ENCODE data around the gene DTX2. TPM values are rescaled to one million over a fixed set of nuclear protein-coding genes. Genes with fewer than 3 reads are reported as not detected.
"Not testable (repeated sequence)": the region's sequence is repeated elsewhere in the genome, so short reads cannot be mapped to it uniquely, and the experiment has no call there.

Gene DTX2
- total RNA-seq, 1 donor, result 6.4 TPM

DNA sequence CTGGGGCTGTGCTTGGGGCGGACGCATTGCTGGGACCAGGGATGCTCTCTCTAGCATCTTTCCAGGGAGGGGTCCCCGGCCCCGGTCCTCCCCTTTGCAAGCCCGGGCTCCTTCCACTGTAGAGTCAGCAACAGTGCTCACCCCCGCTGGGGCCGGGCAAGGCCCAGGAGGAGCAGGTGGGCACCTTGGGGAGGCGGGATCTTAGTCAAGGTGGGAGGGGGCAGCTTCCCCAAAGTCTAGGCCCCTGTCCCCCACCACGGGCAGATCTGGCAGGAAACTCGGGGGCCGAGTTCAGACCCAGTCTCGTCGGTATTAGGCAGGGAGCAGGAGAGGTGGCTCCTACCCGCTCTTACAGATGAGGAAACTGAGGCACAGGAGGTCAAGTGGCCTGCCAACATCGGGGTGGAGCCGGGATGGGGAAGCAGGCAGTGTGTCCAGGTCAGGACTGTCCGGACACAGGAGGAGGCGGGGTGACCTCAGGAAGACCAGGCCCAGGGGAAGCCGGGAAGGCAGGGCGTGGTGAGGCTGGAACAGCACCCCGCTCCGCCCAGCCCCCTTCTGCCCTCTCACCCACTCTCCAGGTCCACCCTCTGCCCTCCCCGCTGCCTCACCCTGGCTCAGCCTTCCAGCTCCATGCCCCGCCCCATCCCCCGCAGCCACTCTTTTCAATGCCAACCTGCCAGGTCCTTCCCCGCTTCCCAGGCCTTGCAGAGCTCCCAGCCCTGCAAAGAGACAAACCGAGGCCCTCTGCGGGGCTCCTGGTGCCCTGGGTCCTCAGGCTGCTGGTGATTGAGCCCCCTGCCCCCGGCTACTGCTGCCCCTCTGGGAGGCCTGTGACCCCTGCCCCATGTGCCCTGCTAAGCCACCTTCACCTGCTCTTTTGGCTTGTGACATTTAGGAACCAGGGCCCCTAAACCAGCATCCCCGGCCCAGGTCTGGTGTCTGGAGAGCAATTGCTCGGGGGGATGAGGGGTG, 50.7 kb downstream of the DTX2 start:
- H3K4me3 ChIP-seq (ENCODE audit: low read length); H3K4me1 ChIP-seq (ENCODE audit: insufficient read depth, low read length); H3K27me3 ChIP-seq (ENCODE audit: insufficient read depth, low read length); H3K9me3 ChIP-seq (ENCODE audit: low read depth, low read length): not testable (repeated sequence)

DNA sequence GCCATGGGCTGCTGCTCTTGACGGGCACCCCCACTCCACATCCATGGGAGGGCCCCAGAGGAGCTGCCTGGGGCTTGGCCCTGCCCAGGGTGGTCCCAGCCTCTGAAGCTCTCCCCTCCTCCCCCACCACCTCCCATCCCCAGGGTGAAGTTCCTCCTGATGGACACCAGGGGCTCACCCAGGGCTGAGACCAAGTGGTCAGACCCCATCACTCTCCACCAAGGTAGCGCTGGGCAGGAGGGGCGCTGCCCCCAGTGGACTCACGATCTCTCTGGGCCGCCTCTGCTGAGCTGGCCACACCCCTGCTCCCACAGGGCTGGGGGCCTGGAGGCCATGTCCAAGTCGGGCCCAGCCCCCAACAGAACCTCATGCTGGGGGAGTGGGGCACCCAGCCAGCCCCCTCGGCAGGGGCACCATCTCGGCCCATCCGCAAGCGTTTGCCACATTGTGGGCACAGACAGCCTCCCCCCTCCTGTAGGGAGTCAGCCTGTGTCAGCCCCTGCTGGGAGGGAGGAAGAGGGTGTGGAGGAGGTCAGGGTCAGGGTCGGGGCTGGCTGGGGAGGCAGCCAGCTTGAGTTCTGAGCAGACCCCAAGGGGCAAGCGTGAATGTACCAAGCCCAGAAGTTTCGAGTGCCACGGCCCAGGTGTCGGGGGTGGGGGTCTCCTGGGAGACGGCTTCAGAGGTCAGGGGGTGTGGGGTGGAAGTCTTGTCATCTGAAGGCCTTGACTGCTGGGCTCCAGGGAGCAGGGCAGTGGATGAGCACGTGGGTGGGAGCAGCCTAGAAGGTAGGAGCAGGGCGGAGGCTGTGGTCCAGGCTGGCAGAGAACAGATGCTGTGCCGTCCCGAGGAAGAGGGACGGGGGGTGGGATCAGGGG, 51.7 kb downstream of the DTX2 start:
- H3K4me1 ChIP-seq (ENCODE audit: insufficient read depth, low read length), result no peaks in the 10 kb centered on the region
- no peaks in the 10 kb centered on the region for H3K27me3 ChIP-seq (ENCODE audit: insufficient read depth, low read length)
- no peak overlapping the region for H3K4me3 ChIP-seq (ENCODE audit: low read length)
- no peaks in the 10 kb centered on the region for H3K9me3 ChIP-seq (ENCODE audit: low read depth, low read length)

DNA sequence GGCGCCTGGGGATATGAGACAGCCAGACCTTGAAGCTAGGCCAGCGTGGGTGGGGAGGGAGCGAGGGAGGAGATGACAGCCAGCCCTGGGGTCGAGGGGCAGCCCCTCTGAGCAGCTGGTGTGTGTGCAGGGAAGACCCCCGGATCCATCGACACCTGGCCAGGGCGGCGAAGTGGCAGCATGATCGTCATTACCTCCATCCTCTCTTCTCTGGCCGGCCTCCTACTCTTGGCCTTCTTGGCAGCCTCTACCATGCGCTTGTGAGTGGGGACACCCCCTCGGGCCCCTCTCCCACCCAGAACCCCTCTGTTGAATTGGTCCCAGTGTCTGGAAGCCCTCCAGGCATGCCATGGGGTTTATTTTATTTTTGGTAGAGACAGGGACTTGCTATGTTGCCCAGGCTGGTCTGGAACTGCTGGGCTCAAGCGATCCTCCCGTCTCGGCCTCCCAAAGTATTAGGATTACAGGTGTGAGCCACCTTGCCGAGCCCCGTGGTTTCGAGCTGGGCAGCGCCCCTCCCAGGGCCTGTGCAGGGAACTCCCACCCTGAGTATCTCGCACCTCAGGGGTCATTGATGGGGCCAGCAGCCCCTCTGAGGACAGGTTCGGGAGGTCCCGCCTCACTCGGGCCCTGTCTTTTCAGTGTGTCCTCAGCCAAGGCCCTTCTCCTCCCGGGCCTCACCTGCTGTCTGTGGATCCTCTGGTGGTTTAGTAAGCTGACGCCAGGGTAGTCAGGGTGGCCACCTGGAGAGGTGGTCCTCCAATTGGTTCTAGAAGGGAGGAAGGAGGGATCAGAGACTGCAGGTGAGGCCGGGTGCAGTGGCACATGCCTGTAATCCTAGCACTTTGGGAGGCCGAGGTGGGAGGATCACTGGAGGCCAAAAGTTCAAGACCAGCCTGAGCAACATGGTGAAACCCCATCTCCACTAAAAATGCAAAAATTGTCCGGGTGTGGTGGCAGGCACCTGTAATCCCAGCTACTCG, 52.6 kb downstream of the DTX2 start:
- Histone ChIP-seq H3K9me3 (ENCODE audit: low read depth, low read length) (no peaks in the 10 kb centered on the region), H3K4me1 (ENCODE audit: insufficient read depth, low read length) (no peaks in the 10 kb centered on the region), H3K4me3 (ENCODE audit: low read length) (no peak overlapping the region), H3K27me3 (ENCODE audit: insufficient read depth, low read length) (no peaks in the 10 kb centered on the region)

DNA sequence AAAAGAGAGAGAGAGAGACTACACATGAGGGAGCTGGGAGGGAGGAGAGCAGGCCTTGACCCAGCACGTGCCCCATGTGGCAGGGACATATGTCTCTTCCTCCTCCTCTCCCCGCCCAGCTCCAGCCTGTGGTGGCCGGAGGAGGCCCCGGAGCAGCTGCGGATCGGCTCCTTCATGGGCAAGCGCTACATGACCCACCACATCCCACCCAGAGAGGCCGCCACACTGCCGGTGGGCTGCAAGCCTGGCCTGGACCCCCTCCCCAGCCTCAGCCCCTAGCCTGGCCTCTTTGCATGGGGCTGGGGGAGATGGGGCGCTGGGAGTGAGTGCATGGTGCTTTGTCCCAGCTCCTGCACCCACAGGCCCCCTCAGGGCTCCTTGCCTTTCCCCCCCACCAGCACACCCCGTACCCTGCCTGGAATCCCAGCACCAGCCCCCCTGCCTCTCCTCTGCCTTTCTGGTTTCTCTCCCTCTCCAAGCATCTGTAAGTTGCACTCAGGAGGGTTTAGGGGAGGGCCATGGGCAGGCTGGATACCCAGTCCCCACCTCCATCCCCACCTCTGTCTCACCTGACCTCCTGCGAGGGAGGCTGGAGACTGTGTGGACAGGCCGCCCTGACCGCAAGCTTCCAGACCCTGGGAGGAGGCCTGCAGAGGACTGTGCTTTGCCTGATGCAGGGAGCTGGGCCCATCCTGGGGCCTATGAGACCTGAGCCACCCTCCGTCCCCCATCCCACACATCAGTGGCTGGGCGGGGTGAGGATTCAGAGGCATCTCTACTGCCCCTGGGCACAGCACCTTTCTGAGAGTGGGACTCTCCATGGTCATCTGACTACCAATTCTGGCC, 53.6 kb downstream of the DTX2 start:
- Histone ChIP-seq H3K4me1 (ENCODE audit: insufficient read depth, low read length) (no peaks in the 10 kb centered on the region), H3K27me3 (ENCODE audit: insufficient read depth, low read length) (no peaks in the 10 kb centered on the region), H3K9me3 (ENCODE audit: low read depth, low read length) (no peaks in the 10 kb centered on the region), H3K4me3 (ENCODE audit: low read length) (no peak overlapping the region)

DNA sequence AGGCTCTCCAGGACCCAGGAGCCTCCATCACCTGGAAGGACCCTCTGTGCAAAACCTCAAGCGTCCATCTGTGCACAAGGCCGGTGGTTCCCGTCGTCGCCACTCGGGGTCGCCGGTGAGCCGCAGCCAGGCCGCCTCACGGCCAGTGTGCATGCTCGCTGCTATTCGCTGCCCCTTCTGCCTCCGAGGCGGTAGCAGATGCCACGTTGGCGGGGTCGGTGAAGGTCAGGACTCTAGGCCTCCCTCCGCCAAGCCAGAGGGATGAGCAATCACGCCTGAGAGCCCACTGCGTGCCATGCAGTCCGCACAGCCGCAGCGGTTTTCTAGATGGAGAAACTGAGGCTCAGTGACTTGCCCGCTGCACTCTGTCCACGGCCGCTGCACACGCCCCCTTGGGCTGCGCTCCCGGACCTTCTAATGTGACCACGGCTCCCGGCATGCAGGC, 54.5 kb downstream of the DTX2 start:
- H3K4me1 ChIP-seq (ENCODE audit: insufficient read depth, low read length), result no peaks in the 10 kb centered on the region
- H3K9me3 ChIP-seq (ENCODE audit: low read depth, low read length), result no peaks in the 10 kb centered on the region
- H3K4me3 ChIP-seq (ENCODE audit: low read length), result no peak overlapping the region
- H3K27me3 ChIP-seq (ENCODE audit: insufficient read depth, low read length), result no peaks in the 10 kb centered on the region

DNA sequence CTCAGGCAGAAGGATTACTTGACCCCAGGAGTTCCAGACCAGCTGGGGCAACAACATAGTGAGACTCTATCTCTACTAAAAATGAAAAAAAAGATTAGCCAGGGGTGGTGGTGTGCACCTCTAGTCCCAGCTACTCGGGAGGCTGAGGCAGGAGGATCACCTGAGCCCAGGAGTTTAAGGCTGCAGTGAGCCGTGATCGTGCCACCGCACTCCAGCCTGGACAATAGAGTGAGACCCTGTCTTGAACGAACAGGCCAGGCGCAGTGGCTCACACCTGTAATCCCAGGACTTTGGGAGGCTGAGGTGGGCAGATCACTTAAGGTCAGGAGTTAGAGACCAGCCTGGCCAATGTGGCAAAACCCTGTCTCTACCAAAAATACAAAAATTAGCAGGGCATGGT, 55.4 kb downstream of the DTX2 start:
- not testable (repeated sequence) for H3K27me3 ChIP-seq (ENCODE audit: insufficient read depth, low read length); H3K4me3 ChIP-seq (ENCODE audit: low read length); H3K4me1 ChIP-seq (ENCODE audit: insufficient read depth, low read length); H3K9me3 ChIP-seq (ENCODE audit: low read depth, low read length)

DNA sequence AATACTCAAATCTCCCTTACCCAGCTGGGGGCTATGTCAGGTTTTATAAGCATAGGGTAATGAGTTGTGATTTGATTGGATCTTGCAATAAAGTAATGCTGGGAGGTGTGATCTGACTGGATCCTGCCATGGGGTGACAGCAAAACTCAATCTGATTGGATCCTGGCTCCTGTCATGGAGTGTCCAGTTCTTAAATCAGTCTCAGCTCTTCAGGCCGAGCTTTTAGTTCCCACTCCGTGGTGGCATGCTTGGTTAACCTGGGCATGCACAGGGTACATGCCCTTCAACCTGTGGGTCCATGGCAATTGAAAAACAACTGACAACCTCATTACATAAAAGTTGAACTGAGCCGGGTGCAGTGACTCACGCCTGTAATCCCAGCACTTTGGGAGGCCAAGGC, 64.7 kb downstream of the DTX2 start:
- H3K4me3 ChIP-seq (ENCODE audit: low read length); H3K9me3 ChIP-seq (ENCODE audit: low read depth, low read length); H3K4me1 ChIP-seq (ENCODE audit: insufficient read depth, low read length); H3K27me3 ChIP-seq (ENCODE audit: insufficient read depth, low read length): not testable (repeated sequence)

DNA sequence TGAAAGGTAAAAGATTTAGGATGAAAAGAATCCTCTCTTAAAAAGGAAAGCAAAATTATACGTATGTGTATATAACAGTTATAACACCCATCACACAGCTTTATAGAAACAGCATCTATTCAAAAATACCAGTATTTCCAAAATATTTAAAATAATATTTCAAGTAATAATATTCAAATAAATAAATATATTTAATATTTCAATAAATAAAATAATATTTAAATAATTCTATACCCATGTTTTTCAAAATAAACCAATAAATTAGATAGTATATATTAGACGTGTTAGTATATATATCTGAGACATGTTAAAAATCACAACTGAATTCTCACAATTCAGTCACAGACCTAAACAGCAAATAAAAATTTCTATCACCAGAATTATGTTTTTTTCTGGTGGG, 70.1 kb downstream of the DTX2 start:
- not testable (repeated sequence) for H3K9me3 ChIP-seq (ENCODE audit: low read depth, low read length); H3K4me3 ChIP-seq (ENCODE audit: low read length); H3K27me3 ChIP-seq (ENCODE audit: insufficient read depth, low read length); H3K4me1 ChIP-seq (ENCODE audit: insufficient read depth, low read length)

DNA sequence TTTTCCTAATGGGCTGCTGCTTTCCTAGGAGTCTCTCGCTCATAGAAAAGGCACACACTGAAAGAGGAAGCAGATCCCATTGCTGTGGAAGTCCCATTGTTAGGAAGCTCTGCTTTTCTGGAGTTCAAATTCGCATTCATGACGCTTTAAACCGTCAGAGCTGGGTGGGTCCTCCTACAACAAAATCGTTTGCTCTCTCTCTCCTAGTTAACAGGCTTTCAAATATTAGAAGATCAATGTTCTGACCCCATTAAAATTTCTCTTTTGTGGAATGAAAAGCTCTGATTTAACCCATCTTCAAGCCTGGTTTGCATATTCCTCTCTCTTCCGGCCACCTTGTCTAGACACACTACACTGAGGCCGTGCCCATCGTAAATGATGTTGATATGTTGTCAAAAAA, 81.7 kb downstream of the DTX2 start, which contains the start of gene SPDYE16:
TSS of gene SPDYE16 (minus strand) at position 101 of the 400 bp plus-strand sequence. CDS start 1,838 bp downstream, outside the sequence.
- not testable (repeated sequence) for H3K9me3 ChIP-seq (ENCODE audit: low read depth, low read length); H3K4me3 ChIP-seq (ENCODE audit: low read length); H3K4me1 ChIP-seq (ENCODE audit: insufficient read depth, low read length); H3K27me3 ChIP-seq (ENCODE audit: insufficient read depth, low read length)

DNA sequence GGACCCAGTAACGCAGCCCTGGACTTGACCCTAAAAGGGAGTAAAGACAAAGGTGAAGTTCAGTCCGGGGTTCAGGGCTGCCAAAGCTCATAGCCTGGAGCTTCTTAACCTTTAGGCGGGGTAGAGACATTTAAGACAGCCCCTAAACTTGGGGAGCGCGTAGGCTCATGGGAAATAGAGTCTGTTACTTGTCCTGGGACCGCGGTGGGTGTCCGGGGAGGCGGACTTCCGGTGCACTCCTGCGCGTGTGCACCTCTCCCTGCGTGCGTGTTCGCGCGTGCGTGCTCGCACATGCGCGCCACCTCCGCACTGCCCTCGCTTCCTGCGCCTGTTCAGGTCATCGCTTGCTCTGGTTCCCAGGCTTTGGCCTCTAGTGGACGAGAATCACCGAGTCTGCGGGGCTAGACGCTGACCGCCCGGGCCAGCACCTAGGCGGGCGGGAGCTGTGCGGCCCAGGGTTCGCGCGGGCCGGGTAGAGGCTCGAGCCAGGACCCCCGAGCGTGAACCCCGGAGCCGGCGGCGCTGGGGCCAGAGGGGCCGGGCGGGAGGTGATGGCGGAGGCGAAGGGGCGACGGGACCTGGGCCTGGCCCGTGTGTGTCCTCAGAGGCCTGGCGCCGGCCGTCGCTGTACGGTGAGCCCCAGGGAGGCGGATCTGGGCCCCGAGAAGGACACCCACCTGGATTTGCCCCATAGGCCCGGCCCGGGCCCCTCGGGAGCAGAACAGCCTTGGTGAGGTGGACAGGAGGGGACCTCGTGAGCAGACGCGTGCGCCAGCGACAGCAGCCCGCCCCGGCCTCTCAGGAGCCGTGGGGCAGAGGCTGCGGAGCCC, 87.7 kb downstream of the DTX2 start:
- not testable (repeated sequence) for H3K4me1 ChIP-seq (ENCODE audit: insufficient read depth, low read length); H3K27me3 ChIP-seq (ENCODE audit: insufficient read depth, low read length); H3K9me3 ChIP-seq (ENCODE audit: low read depth, low read length)
- H3K4me3 ChIP-seq (ENCODE audit: low read length), result peak overlapping the region; percentile 63

DNA sequence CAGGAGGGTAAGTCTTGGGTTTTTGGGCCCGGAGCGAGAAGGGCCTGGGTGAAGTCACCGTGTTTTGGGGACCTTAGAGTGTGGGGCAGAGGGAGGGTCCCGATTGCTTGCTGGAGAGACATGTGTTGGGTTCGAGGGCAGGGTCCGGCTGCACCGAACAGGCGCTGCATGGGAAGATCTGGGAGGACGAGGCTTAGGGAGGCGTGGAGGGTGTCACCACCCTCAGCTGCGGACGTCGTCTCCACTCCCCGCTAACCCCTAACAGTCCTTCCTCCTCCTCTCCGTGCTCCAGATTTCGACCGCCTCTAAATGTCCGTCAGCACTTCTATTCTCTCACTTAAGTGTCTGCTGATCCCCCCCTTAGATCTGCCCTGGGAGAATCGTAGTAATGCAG, 88.3 kb downstream of the DTX2 start:
- H3K27me3 ChIP-seq (ENCODE audit: insufficient read depth, low read length); H3K4me1 ChIP-seq (ENCODE audit: insufficient read depth, low read length); H3K9me3 ChIP-seq (ENCODE audit: low read depth, low read length): not testable (repeated sequence)
- peak overlapping the region; percentile 63 for H3K4me3 ChIP-seq (ENCODE audit: low read length)

DNA sequence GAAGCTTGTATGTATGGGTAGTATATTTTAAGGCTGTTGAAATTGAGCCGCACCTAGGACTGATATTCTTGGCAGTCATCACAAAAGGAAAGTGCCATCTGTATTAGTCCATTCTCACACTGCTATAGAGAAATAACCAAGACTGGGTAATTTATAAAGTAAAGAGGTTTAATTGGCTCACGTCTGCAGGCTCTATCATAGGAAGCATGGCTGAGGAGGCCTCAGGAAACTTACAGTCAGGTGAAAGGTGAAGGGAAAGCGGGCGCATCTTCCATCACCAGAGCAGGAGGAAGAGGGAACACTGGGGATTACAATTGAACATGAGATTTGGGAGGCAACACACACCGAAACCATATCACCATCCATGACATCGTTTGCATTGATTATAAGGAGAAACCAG, 90.5 kb downstream of the DTX2 start:
- H3K4me1 ChIP-seq (ENCODE audit: insufficient read depth, low read length); H3K4me3 ChIP-seq (ENCODE audit: low read length); H3K9me3 ChIP-seq (ENCODE audit: low read depth, low read length); H3K27me3 ChIP-seq (ENCODE audit: insufficient read depth, low read length): not testable (repeated sequence)
